Measurements from ENCODE around the gene SPTBN1.
A peak's percentile ranks its signal among the peaks of the same experiment; 100 is the strongest.

The SPTBN1 gene

DNA sequence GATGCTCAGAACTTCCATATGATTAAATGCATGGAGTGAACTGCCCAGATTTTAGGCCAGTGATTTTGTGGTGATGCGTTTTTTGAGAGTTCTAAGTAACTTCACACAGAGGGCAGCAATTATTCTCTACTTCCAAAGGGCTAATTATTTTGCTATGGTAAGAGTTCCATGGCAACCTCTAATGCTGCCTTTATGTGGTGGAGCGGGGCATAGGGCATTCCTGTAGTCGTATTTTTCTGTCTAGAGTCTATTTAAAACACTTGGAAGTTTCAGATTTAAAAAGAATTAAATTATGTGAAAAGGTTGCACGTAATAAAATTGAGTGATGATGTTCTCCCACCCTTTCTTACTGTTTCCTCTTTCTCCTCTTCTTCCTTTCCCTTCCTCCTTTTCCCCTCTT lies 203.4 kb downstream of the SPTBN1 start:
- TF ChIP-seq GATA3 (IDR thresholded peaks at IDR 0.05; ENCODE audit: low read depth, low read length) (no peak), GATA2 (IDR thresholded peaks at IDR 0.05; ENCODE audit: low read depth, low read length) (no peak)

DNA sequence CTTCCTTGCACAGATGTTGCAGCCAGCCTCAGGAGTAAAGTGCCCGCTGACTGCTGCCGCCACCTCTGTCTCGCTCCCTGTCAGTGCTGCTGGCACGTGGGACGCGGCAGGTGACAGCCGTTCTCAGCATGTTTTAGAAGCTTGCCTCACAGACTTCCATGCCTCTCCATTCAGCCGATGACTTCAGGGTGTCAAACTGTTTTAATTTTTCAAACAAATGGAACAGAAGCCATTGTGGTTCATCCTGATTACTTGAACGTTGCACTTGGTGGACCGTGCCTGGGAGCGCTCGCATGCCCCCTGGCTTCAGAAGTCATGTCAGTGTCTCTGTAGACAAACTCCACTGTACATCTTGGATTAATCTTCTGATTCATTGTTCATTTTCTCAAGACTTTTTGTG lies 204.6 kb downstream of the SPTBN1 start:
- TF ChIP-seq GATA3 (IDR thresholded peaks at IDR 0.05; ENCODE audit: low read depth, low read length): no peak
- TF ChIP-seq GATA2 (IDR thresholded peaks at IDR 0.05; ENCODE audit: low read depth, low read length): no peak

DNA sequence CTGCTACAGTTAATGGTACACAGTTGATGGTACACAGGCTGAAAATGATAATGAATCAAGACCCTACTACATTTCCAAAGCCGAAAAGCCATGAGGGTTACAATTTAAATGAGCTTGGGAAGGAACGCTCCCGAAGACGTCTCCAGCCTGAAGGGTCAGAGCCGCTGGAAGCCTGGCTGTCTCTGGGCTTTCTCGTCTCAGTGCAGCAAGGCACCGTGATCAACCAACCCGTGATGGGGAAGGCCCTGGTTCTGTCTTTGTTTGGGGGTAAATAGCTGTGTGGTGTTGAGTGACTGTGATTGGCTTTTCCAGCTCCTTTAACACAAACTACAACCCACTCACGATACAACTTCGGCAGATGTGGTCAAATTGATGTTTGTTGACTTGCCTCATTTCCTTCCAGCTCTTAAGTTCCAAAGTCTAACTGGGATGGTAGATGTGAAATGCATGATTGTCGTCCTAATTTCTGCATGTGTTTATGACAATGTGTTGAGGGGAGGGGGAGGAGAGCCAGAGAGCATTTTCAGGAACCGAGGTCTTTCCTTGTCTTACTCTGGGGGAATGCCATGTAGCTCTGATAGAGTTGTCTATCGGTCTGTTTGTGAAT lies 207.4 kb downstream of the SPTBN1 start:
- TF ChIP-seq GATA3 (IDR thresholded peaks at IDR 0.05; ENCODE audit: low read depth, low read length) (no peak), GATA2 (IDR thresholded peaks at IDR 0.05; ENCODE audit: low read depth, low read length) (no peak)

DNA sequence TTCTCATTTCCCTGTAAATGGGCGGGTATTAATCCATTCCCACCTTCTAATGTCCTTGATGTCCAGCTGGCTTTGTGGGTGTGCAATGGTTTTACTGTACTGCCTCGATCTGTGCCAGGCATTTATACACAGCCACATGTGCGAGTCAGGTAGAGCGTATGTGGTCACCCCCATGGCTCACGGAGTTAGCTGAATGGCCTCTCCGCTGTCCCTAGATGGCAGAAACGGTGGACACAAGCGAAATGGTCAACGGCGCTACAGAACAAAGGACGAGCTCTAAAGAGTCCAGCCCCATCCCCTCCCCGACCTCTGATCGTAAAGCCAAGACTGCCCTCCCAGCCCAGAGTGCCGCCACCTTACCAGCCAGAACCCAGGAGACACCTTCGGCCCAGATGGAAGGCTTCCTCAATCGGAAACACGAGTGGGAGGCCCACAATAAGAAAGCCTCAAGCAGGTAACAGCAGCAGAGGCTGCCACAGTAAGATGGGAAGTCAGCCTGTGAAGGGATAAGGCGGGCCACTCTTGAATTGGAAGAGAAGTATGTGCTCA lies 208.2 kb downstream of the SPTBN1 start:
- no peak for TF ChIP-seq GATA3 (IDR thresholded peaks at IDR 0.05; ENCODE audit: low read depth, low read length)
- no peak for TF ChIP-seq GATA2 (IDR thresholded peaks at IDR 0.05; ENCODE audit: low read depth, low read length)

DNA sequence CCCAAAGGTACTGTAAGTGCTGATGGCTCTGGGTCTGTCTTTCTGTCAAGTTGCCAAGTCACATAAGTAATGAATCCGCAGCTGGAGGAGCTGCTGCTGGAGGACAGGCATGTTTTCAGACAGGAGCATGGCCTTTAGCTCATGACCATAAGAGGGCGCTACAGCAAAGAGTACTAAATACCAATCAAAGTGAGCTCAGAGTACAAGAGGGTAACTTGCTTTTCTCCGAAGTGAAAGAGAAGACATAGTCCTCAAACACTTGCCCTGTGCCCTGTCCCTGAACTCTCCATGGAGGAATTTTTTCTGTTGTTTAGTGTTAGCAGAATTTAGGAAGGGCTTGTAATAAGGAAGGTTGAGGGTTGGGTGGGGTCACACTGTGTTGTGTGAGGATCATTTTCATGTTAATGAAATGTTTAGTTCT lies 209.3 kb downstream of the SPTBN1 start:
- TF ChIP-seq GATA3 (IDR thresholded peaks at IDR 0.05; ENCODE audit: low read depth, low read length): no peak

DNA sequence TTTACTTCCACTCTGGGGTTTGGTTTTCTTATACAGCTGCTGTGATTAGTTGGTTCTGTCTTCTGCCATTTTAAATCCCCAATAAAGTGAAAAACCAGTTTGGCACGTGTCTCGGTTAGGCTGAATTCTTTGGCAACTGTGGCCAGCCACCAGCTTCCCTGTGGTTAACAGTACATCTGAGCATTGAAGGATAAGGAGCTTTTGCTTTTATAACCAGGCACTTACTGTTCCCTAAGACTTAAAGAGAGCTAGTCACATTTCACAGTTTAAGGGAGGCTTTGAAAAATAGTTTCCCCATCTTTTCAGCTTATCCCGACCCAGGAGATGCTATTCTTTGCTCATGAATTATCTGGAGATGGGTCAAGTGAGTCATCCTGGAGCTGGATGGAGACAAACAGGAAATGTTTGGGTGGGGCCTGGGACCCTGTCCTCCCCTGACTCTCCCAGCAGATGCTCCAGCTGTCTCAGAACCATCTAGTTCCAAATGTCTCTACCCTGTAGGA lies 210.1 kb downstream of the SPTBN1 start:
- TF ChIP-seq GATA3 (IDR thresholded peaks at IDR 0.05; ENCODE audit: low read depth, low read length) (no peak), GATA2 (IDR thresholded peaks at IDR 0.05; ENCODE audit: low read depth, low read length) (no peak)

DNA sequence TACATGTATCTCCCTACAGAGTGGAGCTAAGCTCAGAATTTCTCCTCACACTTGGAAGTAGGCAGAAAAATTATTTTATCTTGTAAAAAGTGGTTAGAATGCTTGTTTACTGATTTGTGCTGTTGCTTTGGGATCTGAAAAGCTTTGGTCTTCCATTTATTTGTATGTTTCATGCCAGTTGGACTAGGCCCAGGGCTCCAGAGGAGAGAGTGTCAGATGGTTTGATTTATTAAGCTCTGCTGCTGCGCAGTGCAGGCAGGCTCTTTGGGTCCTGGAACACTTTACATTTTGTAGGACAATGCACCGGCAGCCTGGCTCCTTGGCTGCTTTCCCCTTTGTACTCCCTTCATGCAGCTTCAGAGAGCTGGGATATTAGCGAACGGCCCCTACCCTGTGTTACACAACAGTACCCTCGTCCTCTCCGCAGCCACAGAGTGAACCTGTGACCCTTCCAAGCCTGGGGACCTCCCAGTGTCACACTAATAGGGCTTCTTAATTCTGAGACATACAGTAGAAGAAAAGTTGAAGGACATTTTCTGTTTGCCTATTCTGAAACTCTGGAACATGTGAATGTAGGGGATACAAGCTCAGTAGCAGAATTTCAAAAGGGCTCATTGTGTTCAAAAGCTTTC lies 210.6 kb downstream of the SPTBN1 start:
- no peak for TF ChIP-seq GATA3 (IDR thresholded peaks at IDR 0.05; ENCODE audit: low read depth, low read length)
- TF ChIP-seq GATA2 (IDR thresholded peaks at IDR 0.05; ENCODE audit: low read depth, low read length): no peak

DNA sequence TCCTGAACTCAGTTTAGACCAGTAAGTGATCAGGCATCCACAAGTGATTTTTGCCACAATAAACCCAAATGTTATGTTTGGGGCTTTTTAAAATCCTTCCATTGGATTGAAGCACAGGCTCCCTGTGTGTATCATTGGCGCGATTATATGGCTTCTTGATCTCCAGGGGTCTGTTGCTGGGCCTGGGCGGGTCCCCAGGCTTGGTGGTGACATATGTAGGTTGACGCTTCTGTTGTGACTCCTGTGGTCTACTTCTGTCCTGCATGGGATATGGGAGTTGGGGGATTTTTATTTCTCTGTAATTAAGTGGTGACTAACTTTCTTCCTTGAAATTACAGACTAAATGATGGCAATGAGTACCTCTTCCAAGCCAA lies 211.1 kb downstream of the SPTBN1 start:
- TF ChIP-seq GATA2 (IDR thresholded peaks at IDR 0.05; ENCODE audit: low read depth, low read length) (no peak), GATA3 (IDR thresholded peaks at IDR 0.05; ENCODE audit: low read depth, low read length) (no peak)

DNA sequence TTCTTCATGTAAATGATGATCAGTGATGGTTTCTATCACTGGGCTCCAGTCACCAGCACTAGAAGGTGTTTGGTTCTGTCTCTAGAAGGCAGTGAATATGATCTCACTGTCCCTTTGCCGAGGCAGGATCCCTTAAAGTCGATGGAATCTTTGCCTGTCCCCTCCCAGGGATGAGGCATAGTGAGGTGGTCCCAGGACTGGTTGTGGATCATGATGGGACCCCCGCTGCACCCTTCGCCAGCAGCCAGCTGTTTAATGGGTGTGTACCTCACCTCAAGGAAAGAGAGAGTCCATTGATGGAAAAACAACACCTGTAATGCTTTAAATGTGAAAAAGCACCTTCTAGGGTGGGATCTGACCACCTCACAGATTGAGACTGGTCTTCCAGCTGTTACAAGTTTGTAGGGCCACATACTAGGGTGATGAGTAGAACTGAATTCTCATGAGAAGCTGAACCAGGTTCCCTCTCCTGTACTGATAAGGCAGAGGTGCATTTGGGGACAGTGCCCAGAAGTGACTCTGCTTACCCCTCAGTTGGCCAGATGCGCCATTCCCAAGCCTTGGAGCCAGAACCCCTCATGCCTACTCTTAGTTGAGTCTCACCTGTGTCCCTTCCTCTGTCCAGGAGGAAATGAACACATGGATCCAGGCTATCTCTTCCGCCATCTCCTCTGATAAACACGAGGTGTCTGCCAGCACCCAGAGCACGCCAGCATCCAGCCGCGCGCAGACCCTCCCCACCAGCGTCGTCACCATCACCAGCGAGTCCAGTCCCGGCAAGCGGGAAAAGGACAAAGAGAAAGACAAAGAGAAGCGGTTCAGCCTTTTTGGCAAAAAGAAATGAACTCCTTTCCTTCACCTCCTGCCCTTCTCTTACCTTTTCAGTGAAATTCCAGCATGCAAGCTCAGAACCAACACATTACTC lies 211.9 kb downstream of the SPTBN1 start:
- TF ChIP-seq GATA2 (IDR thresholded peaks at IDR 0.05; ENCODE audit: low read depth, low read length) (0 out of 2 replicates have a peak, but pooled peaks have one; percentile 7), GATA3 (IDR thresholded peaks at IDR 0.05; ENCODE audit: low read depth, low read length) (no peak)

DNA sequence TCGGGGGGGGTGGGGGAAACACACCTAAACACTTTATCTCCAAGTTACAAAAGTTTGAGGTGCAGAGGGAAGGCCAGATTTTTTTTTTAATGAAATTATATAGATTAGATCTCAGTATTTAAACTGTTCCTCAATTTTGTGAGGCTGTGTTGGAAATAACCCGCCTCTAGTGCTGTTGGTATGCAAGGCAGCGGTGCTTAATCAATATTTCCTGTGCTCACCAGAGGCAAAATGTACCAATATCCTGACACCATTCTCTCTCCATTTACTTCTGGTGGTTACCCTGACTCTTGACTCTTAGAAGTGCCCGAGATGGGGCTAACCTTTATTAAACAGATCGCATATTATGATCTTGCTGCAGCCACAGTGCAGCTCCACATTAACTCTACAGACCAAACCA lies 212.6 kb downstream of the SPTBN1 start:
- TF ChIP-seq GATA3 (IDR thresholded peaks at IDR 0.05; ENCODE audit: low read depth, low read length) (no peak), GATA2 (IDR thresholded peaks at IDR 0.05; ENCODE audit: low read depth, low read length) (no peak)

DNA sequence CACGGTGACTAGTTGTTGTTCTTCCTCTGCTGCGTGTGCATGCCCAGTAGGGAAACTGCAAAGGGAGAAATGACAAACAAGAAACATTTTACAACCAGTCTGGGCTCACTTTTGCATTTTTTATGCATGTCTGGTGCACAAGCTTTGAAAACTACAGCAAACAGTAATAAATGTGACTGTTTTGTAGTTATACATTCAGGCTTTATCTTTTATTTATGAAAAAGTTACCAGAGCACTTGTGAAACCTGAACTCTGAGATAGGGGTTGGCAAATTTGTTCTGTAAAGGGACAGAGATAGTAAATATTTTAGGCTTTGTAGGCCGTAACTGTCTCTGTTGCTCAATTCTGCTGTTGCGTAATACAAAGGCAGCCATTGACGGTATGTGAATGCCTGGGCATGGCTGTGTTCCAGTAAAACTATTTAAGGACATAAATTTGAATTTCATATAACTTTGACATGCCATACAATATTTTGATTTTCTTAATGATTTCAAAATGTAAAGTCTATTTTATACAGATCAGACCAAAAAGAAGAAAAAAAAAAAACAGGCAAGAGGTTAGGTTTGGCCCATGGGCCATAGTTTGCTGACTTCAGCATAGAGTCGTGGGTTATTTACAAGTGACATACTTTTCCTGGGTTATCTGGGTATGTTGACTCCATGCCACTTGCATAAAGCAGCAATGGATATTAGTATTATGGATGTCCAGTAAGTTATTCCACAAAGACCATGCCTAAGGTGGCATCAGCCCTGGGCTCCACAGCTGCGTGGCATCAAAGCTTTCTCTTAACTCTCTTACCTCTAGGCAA lies 213.8 kb downstream of the SPTBN1 start:
- no peak for TF ChIP-seq GATA2 (IDR thresholded peaks at IDR 0.05; ENCODE audit: low read depth, low read length)
- no peak for TF ChIP-seq GATA3 (IDR thresholded peaks at IDR 0.05; ENCODE audit: low read depth, low read length)

DNA sequence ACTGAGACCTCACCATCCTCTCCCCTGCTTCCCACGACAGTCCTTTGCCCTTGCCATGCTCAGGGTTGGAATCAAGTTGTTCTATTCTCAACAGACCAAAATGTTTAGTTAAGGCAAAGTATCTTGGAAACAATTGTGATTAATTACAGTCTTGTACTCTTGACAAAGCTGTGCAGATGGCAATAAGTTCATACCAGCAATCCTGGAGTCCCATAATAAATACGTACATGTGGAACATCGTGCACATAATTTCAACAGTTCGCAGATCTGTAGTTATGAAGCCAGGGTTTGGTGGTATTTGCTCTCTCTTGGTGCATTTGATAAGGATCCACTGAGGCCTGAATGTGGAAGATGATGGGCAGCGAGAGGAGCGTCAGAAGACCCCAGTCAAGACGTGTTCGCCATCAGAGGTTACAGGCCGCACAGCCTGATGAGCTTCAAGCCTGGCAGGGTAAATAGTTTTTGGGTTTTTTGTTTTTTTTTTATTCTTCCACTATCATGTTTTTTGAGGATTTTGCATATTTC lies 214.4 kb downstream of the SPTBN1 start:
- TF ChIP-seq GATA3 (IDR thresholded peaks at IDR 0.05; ENCODE audit: low read depth, low read length) (no peak), GATA2 (IDR thresholded peaks at IDR 0.05; ENCODE audit: low read depth, low read length) (no peak)

DNA sequence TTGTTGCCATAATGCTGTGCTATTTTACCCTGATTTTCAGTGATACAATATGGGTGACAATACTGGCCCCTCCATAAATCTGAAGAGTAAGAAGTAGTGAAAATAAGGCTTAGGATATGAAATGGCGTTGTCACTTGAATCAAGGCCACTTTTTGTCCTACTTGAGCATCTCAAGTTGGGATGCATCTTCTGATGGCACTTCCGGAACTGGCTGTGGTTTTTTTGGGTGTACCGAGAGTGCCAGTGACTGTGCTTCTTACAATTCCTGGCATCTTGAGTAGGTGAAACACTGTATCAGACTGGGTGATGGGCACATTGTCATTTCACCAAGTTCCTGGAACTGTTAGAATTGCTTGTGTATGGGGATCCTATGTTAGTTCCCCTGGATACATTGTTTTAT lies 214.9 kb downstream of the SPTBN1 start:
- TF ChIP-seq GATA2 (IDR thresholded peaks at IDR 0.05; ENCODE audit: low read depth, low read length) (no peak), GATA3 (IDR thresholded peaks at IDR 0.05; ENCODE audit: low read depth, low read length) (no peak)

All from SH-SY5Y (cell line).